Liver (tissue), 9 donors: ENCODE data around the gene OR10T2. TPM values are rescaled to one million over a fixed set of nuclear protein-coding genes. Genes with fewer than 3 reads are reported as not detected.

Source experiments
- DNase-seq: peaks from one replicate; pipeline ENCODE4 v3.0.0-alpha.2; 2017; ENCODE audit warnings: low spot score
- H3K27ac ChIP-seq, 2 donors: one replicate each; pipeline ENCODE4 v1.7.0; 2013; ENCODE audit warnings: inconsistent platforms in 2 of 2, low read length in 2 of 2, control low read depth in 1 of 2, low read depth in 1 of 2, mild to moderate bottlenecking in 1 of 2
- H3K27me3 ChIP-seq, 4 donors: one replicate each; pipeline versions ENCODE4 v1.6.1 to v1.7.0; 2013; ENCODE audit warnings: low read length in 3 of 4, inconsistent platforms in 1 of 4, mild to moderate bottlenecking in 1 of 4, moderate library complexity in 1 of 4; ENCODE audit not compliant: control insufficient read depth in 4 of 4, insufficient read depth in 4 of 4
- H3K36me3 ChIP-seq, 4 donors: one replicate each; pipeline versions ENCODE4 v1.6.1 to v1.7.0; 2013; ENCODE audit warnings: low read length in 3 of 4, mild to moderate bottlenecking in 3 of 4, low read depth in 1 of 4, moderate library complexity in 1 of 4; ENCODE audit not compliant: control insufficient read depth in 4 of 4, insufficient read depth in 3 of 4
- H3K4me1 ChIP-seq, 4 donors: one replicate each; pipeline versions ENCODE4 v1.6.1 to v1.7.0; 2013; ENCODE audit warnings: low read length in 3 of 4, mild to moderate bottlenecking in 3 of 4, moderate library complexity in 1 of 4; ENCODE audit not compliant: control insufficient read depth in 4 of 4, insufficient read depth in 4 of 4
- H3K4me3 ChIP-seq, 3 donors: one replicate each; pipeline versions ENCODE4 v1.6.1 to v1.7.0; 2013; ENCODE audit warnings: low read length in 3 of 3, control low read depth in 1 of 3, low read depth in 1 of 3, mild to moderate bottlenecking in 1 of 3
- H3K9ac ChIP-seq, 2 donors: one replicate each; pipeline ENCODE4 v1.7.0; 2013; ENCODE audit warnings: low read length in 2 of 2, mild to moderate bottlenecking in 2 of 2, moderate library complexity in 2 of 2, control low read depth in 1 of 2, low read depth in 1 of 2
- H3K9me3 ChIP-seq, 4 donors: one replicate each; pipeline versions ENCODE4 v1.6.1 to v1.7.0; 2013; ENCODE audit warnings: low read length in 3 of 4; ENCODE audit not compliant: control insufficient read depth in 4 of 4
- EGR1 ChIP-seq, 2 donors: IDR thresholded peaks; 2 replicates each; pipeline ENCODE4 v1.6.1; 2016 to 2018; ENCODE audit warnings: antibody characterized with exemption in 2 of 2, low read depth in 2 of 2
- FOXA1 ChIP-seq: IDR thresholded peaks from 2 replicates; pipeline ENCODE4 v1.6.1; 2016; ENCODE audit warnings: antibody characterized with exemption
- FOXA2 ChIP-seq: IDR thresholded peaks from 2 replicates; pipeline ENCODE4 v1.6.1; 2016; ENCODE audit warnings: antibody characterized with exemption
- GABPA ChIP-seq, 2 donors: IDR thresholded peaks in 1 of 2; conservative IDR thresholded peaks in 1 of 2; 2 replicates each; pipeline ENCODE4 v1.6.1; 2016; ENCODE audit warnings: antibody characterized with exemption in 2 of 2, mild to moderate bottlenecking in 1 of 2, moderate library complexity in 1 of 2
- HNF4A ChIP-seq, 2 donors: conservative IDR thresholded peaks; 2 replicates each; pipeline ENCODE4 v1.6.1; 2016; ENCODE audit warnings: antibody characterized with exemption in 2 of 2, mild to moderate bottlenecking in 2 of 2
- HNF4G ChIP-seq: IDR thresholded peaks from 2 replicates; pipeline ENCODE4 v1.6.1; 2016; ENCODE audit warnings: antibody characterized with exemption
- JUND ChIP-seq, 2 donors: IDR thresholded peaks; 2 replicates each; pipeline ENCODE4 v1.6.1; 2016; ENCODE audit warnings: antibody characterized with exemption in 2 of 2
- NR2F2 ChIP-seq: IDR thresholded peaks from 2 replicates; pipeline ENCODE4 v1.6.1; 2016; ENCODE audit warnings: antibody characterized with exemption
- RAD21 ChIP-seq, 2 donors: IDR thresholded peaks; 2 replicates each; pipeline ENCODE4 v1.6.1; 2016; ENCODE audit warnings: antibody characterized with exemption in 2 of 2, mild to moderate bottlenecking in 2 of 2
- RXRA ChIP-seq, 2 donors: IDR thresholded peaks; 2 replicates each; pipeline ENCODE4 v1.6.1; 2017 to 2018; ENCODE audit warnings: antibody characterized with exemption in 2 of 2, mild to moderate bottlenecking in 1 of 2
- SP1 ChIP-seq: IDR thresholded peaks from 2 replicates; pipeline ENCODE4 v1.6.1; 2018; ENCODE audit warnings: antibody characterized with exemption, mild to moderate bottlenecking
- TAF1 ChIP-seq: conservative IDR thresholded peaks from 2 replicates; pipeline ENCODE4 v1.6.1; 2016; ENCODE audit warnings: antibody characterized with exemption, mild to moderate bottlenecking
- YY1 ChIP-seq: IDR thresholded peaks from 2 replicates; pipeline ENCODE4 v1.6.1; 2016; ENCODE audit warnings: antibody characterized with exemption, mild to moderate bottlenecking
- WGBS: extraction: QIAGEN DNeasy Blood & Tissue Kit; methylation state at CpG from one replicate; pipeline ENCODE4 v1.1.7; 2013; 5-methylcytosine and 5-hydroxymethylcytosine counted together
- polyA plus RNA-seq, 2 donors: library from polyadenylated mRNA; stranded (reverse) in 1 of 2; unstranded in 1 of 2; fragments of 200-250 nt in 1 of 2; fragments of >200 nt in 1 of 2; fragmentation: Nextera tagmentation in 1 of 2; extraction: Ambion mirVana in 1 of 2; gene quantifications; one replicate each; pipeline versions ENCODE4 v1.2.1 to v1.2.3, GENCODE V29; 2013 to 2015
- total RNA-seq, 2 donors: library from RNA; depleted of rRNA; stranded (reverse); fragments of >200 nt; gene quantifications; one replicate each; pipeline ENCODE4 v1.2.3, GENCODE V29; 2014
- TF ChIP-seq, protein P1 (sequence below): IDR thresholded peaks from 2 replicates; pipeline ENCODE4 v1.6.1; 2016; ENCODE audit warnings: antibody characterized with exemption
- TF ChIP-seq, protein P2 (sequence below): IDR thresholded peaks from 2 replicates; pipeline ENCODE4 v1.6.1; 2016; ENCODE audit warnings: antibody characterized with exemption
- TF ChIP-seq, protein P3 (sequence below): IDR thresholded peaks from 2 replicates; pipeline ENCODE4 v1.6.1; 2016; ENCODE audit warnings: antibody characterized with exemption, mild to moderate bottlenecking
- TF ChIP-seq, protein P4 (sequence below): fragments of 150-350 bp; IDR thresholded peaks from 2 replicates; pipeline ENCODE4 v1.5.1; 2017; ENCODE audit warnings: improper control_type of control experiment, low read depth, low read length; ENCODE audit not compliant: missing input control
- TF ChIP-seq, protein P5 (sequence below): IDR thresholded peaks from 2 replicates; pipeline ENCODE4 v1.6.1; 2016; ENCODE audit warnings: antibody characterized with exemption
- donor health status: healthy.
- donor health status: healthy.
- donor health status: healthy.
- donor health status: healthy.
- donor health status: healthy.

OR10T2 gene
- total and polyA plus RNA-seq, 4 donors: not detected

DNA sequence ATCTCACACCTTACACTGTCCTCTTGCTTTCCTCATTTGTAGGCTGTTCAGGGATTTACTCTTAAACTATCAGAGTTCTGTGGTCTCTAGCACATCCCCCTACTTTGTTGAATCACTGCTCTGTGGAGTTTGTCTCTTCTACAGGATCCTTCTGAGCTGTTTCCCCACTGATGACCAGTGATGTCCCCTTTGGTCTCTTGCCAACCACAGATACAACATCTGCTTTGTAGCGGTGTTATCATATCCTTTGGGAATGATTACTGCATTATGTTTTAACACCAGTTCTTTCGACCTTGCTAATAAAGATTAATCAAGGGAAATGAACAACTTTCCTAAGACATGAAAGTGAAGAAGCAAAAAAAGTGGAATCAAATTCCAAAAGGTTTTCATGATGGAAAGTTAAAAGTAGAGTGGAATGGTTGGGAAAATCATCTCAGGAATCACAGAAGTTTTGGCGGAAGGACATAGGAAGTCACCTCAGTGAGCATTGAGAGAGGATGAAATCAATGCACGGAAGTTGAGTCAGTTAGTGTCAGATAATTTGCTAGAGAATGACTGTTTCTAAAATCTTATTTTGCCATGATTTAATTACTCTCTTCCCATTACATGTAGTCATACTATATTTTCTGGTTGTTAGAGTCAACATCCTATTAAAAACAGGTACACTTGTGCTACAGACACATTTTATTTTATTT lies 15.5 kb upstream of the OR10T2 start:
- no peaks in the 10 kb centered on the region for H3K36me3 ChIP-seq
- no peak overlapping the region for H3K27ac ChIP-seq
- WGBS: 83% methylated on average over 4 of the region's 4 CpGs
- H3K27me3 ChIP-seq: peaks cover 0 to 7% (median 0%) of the 10 kb centered on the region in 4 donors
- no peaks in the 10 kb centered on the region for H3K4me1 ChIP-seq
- TF ChIP-seq TAF1 (no peak), RXRA (IDR thresholded peaks at IDR 0.05) (no peak), YY1 (no peak), RAD21 (IDR thresholded peaks at IDR 0.05) (no peak), EGR1 (IDR thresholded peaks at IDR 0.05; ENCODE audit: low read depth in 2 of 2) (no peak), FOXA1 (no peak), HNF4G (no peak), JUND (IDR thresholded peaks at IDR 0.05) (no peak), GABPA (IDR thresholded peaks at IDR 0.05 in 1 of 2, conservative IDR thresholded peaks at IDR 0.05 in 1 of 2) (no peak), SP1 (no peak), NR2F2 (no peak), HNF4A (conservative IDR thresholded peaks at IDR 0.05) (no peak), FOXA2 (no peak)
- TF ChIP-seq, protein P1, sequence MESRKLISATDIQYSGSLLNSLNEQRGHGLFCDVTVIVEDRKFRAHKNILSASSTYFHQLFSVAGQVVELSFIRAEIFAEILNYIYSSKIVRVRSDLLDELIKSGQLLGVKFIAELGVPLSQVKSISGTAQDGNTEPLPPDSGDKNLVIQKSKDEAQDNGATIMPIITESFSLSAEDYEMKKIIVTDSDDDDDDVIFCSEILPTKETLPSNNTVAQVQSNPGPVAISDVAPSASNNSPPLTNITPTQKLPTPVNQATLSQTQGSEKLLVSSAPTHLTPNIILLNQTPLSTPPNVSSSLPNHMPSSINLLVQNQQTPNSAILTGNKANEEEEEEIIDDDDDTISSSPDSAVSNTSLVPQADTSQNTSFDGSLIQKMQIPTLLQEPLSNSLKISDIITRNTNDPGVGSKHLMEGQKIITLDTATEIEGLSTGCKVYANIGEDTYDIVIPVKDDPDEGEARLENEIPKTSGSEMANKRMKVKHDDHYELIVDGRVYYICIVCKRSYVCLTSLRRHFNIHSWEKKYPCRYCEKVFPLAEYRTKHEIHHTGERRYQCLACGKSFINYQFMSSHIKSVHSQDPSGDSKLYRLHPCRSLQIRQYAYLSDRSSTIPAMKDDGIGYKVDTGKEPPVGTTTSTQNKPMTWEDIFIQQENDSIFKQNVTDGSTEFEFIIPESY: no peak
- TF ChIP-seq, protein P2, sequence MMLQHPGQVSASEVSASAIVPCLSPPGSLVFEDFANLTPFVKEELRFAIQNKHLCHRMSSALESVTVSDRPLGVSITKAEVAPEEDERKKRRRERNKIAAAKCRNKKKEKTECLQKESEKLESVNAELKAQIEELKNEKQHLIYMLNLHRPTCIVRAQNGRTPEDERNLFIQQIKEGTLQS: no peak
- TF ChIP-seq, protein P3, sequence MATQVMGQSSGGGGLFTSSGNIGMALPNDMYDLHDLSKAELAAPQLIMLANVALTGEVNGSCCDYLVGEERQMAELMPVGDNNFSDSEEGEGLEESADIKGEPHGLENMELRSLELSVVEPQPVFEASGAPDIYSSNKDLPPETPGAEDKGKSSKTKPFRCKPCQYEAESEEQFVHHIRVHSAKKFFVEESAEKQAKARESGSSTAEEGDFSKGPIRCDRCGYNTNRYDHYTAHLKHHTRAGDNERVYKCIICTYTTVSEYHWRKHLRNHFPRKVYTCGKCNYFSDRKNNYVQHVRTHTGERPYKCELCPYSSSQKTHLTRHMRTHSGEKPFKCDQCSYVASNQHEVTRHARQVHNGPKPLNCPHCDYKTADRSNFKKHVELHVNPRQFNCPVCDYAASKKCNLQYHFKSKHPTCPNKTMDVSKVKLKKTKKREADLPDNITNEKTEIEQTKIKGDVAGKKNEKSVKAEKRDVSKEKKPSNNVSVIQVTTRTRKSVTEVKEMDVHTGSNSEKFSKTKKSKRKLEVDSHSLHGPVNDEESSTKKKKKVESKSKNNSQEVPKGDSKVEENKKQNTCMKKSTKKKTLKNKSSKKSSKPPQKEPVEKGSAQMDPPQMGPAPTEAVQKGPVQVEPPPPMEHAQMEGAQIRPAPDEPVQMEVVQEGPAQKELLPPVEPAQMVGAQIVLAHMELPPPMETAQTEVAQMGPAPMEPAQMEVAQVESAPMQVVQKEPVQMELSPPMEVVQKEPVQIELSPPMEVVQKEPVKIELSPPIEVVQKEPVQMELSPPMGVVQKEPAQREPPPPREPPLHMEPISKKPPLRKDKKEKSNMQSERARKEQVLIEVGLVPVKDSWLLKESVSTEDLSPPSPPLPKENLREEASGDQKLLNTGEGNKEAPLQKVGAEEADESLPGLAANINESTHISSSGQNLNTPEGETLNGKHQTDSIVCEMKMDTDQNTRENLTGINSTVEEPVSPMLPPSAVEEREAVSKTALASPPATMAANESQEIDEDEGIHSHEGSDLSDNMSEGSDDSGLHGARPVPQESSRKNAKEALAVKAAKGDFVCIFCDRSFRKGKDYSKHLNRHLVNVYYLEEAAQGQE: no peak
- TF ChIP-seq, protein P4, sequence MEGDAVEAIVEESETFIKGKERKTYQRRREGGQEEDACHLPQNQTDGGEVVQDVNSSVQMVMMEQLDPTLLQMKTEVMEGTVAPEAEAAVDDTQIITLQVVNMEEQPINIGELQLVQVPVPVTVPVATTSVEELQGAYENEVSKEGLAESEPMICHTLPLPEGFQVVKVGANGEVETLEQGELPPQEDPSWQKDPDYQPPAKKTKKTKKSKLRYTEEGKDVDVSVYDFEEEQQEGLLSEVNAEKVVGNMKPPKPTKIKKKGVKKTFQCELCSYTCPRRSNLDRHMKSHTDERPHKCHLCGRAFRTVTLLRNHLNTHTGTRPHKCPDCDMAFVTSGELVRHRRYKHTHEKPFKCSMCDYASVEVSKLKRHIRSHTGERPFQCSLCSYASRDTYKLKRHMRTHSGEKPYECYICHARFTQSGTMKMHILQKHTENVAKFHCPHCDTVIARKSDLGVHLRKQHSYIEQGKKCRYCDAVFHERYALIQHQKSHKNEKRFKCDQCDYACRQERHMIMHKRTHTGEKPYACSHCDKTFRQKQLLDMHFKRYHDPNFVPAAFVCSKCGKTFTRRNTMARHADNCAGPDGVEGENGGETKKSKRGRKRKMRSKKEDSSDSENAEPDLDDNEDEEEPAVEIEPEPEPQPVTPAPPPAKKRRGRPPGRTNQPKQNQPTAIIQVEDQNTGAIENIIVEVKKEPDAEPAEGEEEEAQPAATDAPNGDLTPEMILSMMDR: no peak
- TF ChIP-seq, protein P5, sequence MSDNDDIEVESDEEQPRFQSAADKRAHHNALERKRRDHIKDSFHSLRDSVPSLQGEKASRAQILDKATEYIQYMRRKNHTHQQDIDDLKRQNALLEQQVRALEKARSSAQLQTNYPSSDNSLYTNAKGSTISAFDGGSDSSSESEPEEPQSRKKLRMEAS: no peak
- H3K4me3 ChIP-seq: no peak overlapping the region
- no peak for DNase-seq
- H3K9me3 ChIP-seq: no peaks in the 10 kb centered on the region
- no peak overlapping the region for H3K9ac ChIP-seq
